HG02623 (cell line): ENCODE results near the gene TXNIP.

Experiments used
- ATAC-seq: cut with Tn5 transposase; IDR thresholded peaks from one replicate; pipeline ENCODE4 v1.9.1; 2021; ENCODE audit warnings: moderate library complexity; ENCODE audit not compliant: unreplicated experiment

The TXNIP gene

DNA sequence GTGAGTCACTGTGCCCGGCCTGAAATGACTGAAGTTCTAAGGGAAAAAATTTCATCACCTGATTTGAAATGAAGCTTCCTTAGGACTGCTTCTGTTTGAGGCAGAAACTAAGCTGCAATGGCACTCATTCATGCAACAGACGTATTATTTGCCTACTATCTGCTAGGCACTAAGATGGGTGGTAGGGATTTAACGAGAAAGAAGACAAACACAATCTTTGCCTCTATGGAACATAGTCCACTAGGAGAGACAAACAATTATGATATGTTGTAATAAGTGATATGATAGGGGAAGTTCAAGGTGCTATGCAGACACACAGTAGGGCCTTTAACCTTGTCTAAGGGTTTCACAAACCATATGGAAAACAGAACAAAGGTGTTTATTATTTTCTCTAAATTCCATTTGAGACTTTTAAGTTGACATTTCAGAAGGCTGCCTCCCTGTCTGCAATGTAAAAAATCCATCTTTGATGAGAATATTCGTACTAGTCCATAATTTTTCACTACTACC is 49.8 kb downstream of the TXNIP start:
- no peak for ATAC-seq

DNA sequence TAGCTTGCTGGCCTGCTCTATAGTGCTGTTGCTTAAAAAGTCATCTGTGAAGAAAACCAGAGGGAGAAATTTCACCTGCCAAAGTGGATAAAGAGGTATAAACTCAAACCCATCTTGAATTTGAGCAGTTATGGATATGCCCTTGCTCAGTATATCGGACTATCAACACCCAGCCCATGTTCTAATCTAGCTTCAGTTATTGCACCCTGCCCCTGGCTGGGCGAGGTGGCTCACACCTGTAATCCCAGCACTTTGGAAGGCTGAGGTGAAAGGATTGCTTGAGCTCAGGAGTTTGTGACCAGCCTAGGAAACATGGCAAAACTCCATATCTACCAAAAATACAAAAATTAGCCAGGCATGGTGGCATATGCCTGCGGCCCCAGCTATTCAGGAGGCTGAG is 51.8 kb downstream of the TXNIP start:
- no peak for ATAC-seq

DNA sequence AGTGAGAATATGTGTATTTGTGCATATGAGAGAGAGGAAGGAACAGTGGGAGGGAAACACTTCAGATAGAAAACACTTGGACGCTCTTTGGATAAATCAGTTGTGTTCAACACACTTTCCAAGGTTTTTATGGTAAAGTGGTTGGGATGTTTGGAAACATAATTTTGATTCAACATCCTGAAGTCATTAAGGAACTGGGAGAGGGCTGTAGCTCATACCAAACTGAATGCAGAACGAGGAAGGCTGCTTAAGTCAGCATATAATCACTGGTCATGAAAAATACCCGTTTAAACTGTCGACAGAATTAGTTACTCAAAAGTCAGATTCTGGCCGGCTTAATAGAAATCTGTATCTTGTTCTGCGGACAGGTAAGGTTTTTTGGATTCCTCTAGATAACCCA is 53.5 kb downstream of the TXNIP start:
- ATAC-seq, result no peak
